Subcutaneous abdominal adipose tissue (tissue), 5 donors: ENCODE results near the gene CCRL2.
"Not testable (repeated sequence)": the region's sequence is repeated elsewhere in the genome, so short reads cannot be mapped to it uniquely, and the experiment has no call there.

Experiments
- H3K27ac ChIP-seq: one replicate; pipeline ENCODE4 v1.7.0; 2013; ENCODE audit warnings: low read depth, mild to moderate bottlenecking, inconsistent platforms, low read length, moderate library complexity
- H3K27me3 ChIP-seq, 5 donors: one replicate each; pipeline ENCODE4 v1.7.0; 2013; ENCODE audit warnings: low read length in 5 of 5, inconsistent platforms in 1 of 5; ENCODE audit not compliant: control insufficient read depth in 5 of 5, insufficient read depth in 4 of 5
- H3K36me3 ChIP-seq, 5 donors: one replicate each; pipeline ENCODE4 v1.7.0; 2013; ENCODE audit warnings: low read length in 5 of 5; ENCODE audit not compliant: control insufficient read depth in 5 of 5, insufficient read depth in 5 of 5
- H3K4me1 ChIP-seq, 5 donors: one replicate each; pipeline ENCODE4 v1.7.0; 2013; ENCODE audit warnings: low read length in 5 of 5, mild to moderate bottlenecking in 3 of 5, moderate library complexity in 1 of 5; ENCODE audit not compliant: control insufficient read depth in 5 of 5, insufficient read depth in 5 of 5
- H3K4me3 ChIP-seq, 5 donors: one replicate each; pipeline ENCODE4 v1.7.0; 2013; ENCODE audit warnings: low read length in 5 of 5, low read depth in 1 of 5
- H3K9ac ChIP-seq, 5 donors: one replicate each; pipeline ENCODE4 v1.7.0; 2013; ENCODE audit warnings: low read length in 5 of 5, mild to moderate bottlenecking in 4 of 5, moderate library complexity in 3 of 5
- H3K9me3 ChIP-seq, 5 donors: one replicate each; pipeline ENCODE4 v1.7.0; 2013; ENCODE audit warnings: low read length in 5 of 5; ENCODE audit not compliant: control insufficient read depth in 5 of 5
- donor health status: healthy.
- donor health status: healthy.
- donor health status: healthy.
- donor health status: healthy.
- donor health status: healthy.

CCRL2 gene

GRCh38 chr3:46378426-46378942 lies 28.6 kb upstream of the CCRL2 start:
- H3K36me3 ChIP-seq: no peaks in the 10 kb centered on the region
- no peaks in the 10 kb centered on the region for H3K9me3 ChIP-seq
- no peak overlapping the region for H3K9ac ChIP-seq
- H3K4me1 ChIP-seq: peaks cover 0 to 26% (median 21%) of the 10 kb centered on the region in 5 donors
- peaks cover 0 to 3% (median 0%) of the 10 kb centered on the region in 5 donors for H3K27me3 ChIP-seq
- H3K4me3 ChIP-seq: no peak overlapping the region
- H3K27ac ChIP-seq: no peak overlapping the region

GRCh38 chr3:46380471-46381221 lies 26.4 kb upstream of the CCRL2 start:
- Histone ChIP-seq H3K36me3 (no peaks in the 10 kb centered on the region), H3K27me3 (no peaks in the 10 kb centered on the region), H3K9ac (no peak overlapping the region), H3K9me3 (no peaks in the 10 kb centered on the region), H3K4me3 (no peak overlapping the region), H3K27ac (peak overlapping the region; percentile 40), H3K4me1 (peaks cover 0 to 33% (median 24%) of the 10 kb centered on the region in 5 donors)

GRCh38 chr3:46381625-46382024 lies 25.4 kb upstream of the CCRL2 start:
- H3K4me3 ChIP-seq: no peak overlapping the region
- H3K27me3 ChIP-seq: no peaks in the 10 kb centered on the region
- H3K4me1 ChIP-seq: peaks cover 0 to 41% (median 24%) of the 10 kb centered on the region in 5 donors
- no peaks in the 10 kb centered on the region for H3K36me3 ChIP-seq
- no peak overlapping the region for H3K27ac ChIP-seq
- H3K9me3 ChIP-seq: no peaks in the 10 kb centered on the region
- H3K9ac ChIP-seq: no peak overlapping the region

GRCh38 chr3:46383211-46383950 lies 23.7 kb upstream of the CCRL2 start:
- Histone ChIP-seq H3K9ac (no peak overlapping the region), H3K27me3 (no peaks in the 10 kb centered on the region), H3K4me1 (peaks cover 0 to 42% (median 24%) of the 10 kb centered on the region in 5 donors), H3K9me3 (no peaks in the 10 kb centered on the region), H3K36me3 (no peaks in the 10 kb centered on the region), H3K27ac (no peak overlapping the region), H3K4me3 (no peak overlapping the region)

- H3K36me3 ChIP-seq: no peaks in the 10 kb centered on the region
- H3K9ac ChIP-seq: no peak overlapping the region
- no peaks in the 10 kb centered on the region for H3K9me3 ChIP-seq
- H3K27ac ChIP-seq: no peak overlapping the region
- peaks cover 0 to 39% (median 24%) of the 10 kb centered on the region in 5 donors for H3K4me1 ChIP-seq
- H3K27me3 ChIP-seq: no peaks in the 10 kb centered on the region
- H3K4me3 ChIP-seq: no peak overlapping the region
These were observed 23.1 kb upstream of the CCRL2 start for GRCh38 chr3:46383951-46384330.

- Histone ChIP-seq H3K4me3 (no peak overlapping the region), H3K9ac (no peak overlapping the region), H3K36me3 (no peaks in the 10 kb centered on the region), H3K27ac (no peak overlapping the region), H3K9me3 (no peaks in the 10 kb centered on the region), H3K27me3 (no peaks in the 10 kb centered on the region), H3K4me1 (peaks cover 0 to 32% (median 15%) of the 10 kb centered on the region in 5 donors)
These were observed 20.9 kb upstream of the CCRL2 start for GRCh38 chr3:46386205-46386604.

- H3K27ac ChIP-seq, H3K27me3 ChIP-seq, H3K36me3 ChIP-seq, H3K9ac ChIP-seq, H3K4me3 ChIP-seq, H3K9me3 ChIP-seq: not testable (repeated sequence)
- peaks cover 0 to 19% (median 11%) of the 10 kb centered on the region in 5 donors for H3K4me1 ChIP-seq
These were observed 18.2 kb upstream of the CCRL2 start for GRCh38 chr3:46388847-46389246.

GRCh38 chr3:46389306-46389705 lies 17.8 kb upstream of the CCRL2 start:
- H3K9ac ChIP-seq: no peak overlapping the region
- no peaks in the 10 kb centered on the region for H3K9me3 ChIP-seq
- H3K4me3 ChIP-seq: no peak overlapping the region
- no peaks in the 10 kb centered on the region for H3K36me3 ChIP-seq
- no peaks in the 10 kb centered on the region for H3K27me3 ChIP-seq
- H3K27ac ChIP-seq: no peak overlapping the region
- H3K4me1 ChIP-seq: peaks cover 0 to 20% (median 15%) of the 10 kb centered on the region in 5 donors

- H3K36me3 ChIP-seq, H3K27ac ChIP-seq, H3K4me3 ChIP-seq, H3K9me3 ChIP-seq, H3K9ac ChIP-seq, H3K27me3 ChIP-seq: not testable (repeated sequence)
- H3K4me1 ChIP-seq: peaks cover 2 to 35% (median 22%) of the 10 kb centered on the region in 5 donors
These were observed 15.5 kb upstream of the CCRL2 start for GRCh38 chr3:46391526-46391925.

GRCh38 chr3:46393011-46393410 lies 14.0 kb upstream of the CCRL2 start:
- Histone ChIP-seq H3K4me3 (no peak overlapping the region), H3K9me3 (no peaks in the 10 kb centered on the region), H3K27ac (no peak overlapping the region), H3K9ac (no peak overlapping the region), H3K4me1 (peaks cover 2 to 35% (median 22%) of the 10 kb centered on the region in 5 donors), H3K27me3 (no peaks in the 10 kb centered on the region), H3K36me3 (no peaks in the 10 kb centered on the region)
